22Rv1 (cell line): Measurements from ENCODE around the gene TBL1XR1.

Source experiments
- ZFX ChIP-seq: fragments of 450-650 bp; IDR thresholded peaks from 2 replicates; pipeline ENCODE4 v1.6.1; 2017; ENCODE audit warnings: antibody characterized with exemption, borderline replicate concordance
- TF ChIP-seq, protein P1 (sequence below): fragments of 450-650 bp; IDR thresholded peaks from 2 replicates; pipeline ENCODE4 v1.5.1; 2017; ENCODE audit warnings: mild to moderate bottlenecking

DNA sequence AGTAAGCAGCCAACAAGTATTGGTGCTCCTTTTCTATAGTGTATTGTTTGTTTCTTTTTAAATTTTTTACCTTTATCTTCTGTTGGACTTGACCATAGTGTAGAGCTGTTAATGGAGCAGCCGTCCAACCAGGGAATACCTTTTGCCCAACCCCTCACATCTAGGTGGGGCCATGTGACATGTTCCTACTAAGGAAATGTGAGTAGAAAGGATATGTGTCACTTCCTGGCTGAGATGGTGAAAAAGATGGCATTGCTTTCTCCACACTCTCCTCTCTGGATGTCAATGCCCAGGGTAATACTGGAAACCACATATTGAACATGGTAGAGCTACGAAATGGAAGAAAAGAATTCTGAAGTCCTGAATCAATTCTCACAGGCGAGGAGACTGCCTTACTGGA lies 218.8 kb downstream of the TBL1XR1 start:
- TF ChIP-seq, protein P1, sequence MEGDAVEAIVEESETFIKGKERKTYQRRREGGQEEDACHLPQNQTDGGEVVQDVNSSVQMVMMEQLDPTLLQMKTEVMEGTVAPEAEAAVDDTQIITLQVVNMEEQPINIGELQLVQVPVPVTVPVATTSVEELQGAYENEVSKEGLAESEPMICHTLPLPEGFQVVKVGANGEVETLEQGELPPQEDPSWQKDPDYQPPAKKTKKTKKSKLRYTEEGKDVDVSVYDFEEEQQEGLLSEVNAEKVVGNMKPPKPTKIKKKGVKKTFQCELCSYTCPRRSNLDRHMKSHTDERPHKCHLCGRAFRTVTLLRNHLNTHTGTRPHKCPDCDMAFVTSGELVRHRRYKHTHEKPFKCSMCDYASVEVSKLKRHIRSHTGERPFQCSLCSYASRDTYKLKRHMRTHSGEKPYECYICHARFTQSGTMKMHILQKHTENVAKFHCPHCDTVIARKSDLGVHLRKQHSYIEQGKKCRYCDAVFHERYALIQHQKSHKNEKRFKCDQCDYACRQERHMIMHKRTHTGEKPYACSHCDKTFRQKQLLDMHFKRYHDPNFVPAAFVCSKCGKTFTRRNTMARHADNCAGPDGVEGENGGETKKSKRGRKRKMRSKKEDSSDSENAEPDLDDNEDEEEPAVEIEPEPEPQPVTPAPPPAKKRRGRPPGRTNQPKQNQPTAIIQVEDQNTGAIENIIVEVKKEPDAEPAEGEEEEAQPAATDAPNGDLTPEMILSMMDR, result no peak
- TF ChIP-seq ZFX, result no peak
